ENCODE data around the gene ATF5. TPM values are rescaled to one million over a fixed set of nuclear protein-coding genes. Genes with fewer than 3 reads are reported as not detected.

ATF5 gene
- polyA plus RNA-seq, 3 donors = 5.8 to 22.1 (median 6.0) TPM

DNA sequence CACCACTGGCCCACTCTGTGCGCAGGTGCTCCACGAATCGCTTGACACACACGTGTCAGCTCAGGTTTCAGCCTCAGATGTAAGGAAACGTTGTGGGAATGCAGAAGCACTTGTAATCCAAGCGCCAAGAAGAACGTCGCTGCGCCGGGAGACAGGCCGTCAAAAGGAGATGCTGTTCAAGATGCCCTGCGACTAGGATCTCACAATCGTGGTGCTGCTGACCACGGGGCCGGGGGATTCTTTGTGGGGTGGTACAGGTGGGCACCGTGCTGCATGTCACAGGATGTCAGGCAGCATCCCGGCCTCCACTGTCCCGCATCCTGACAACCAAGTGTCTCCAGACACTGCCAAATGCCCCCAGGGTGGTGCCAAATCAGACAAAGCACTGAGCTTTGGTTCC is 48.9 kb downstream of the ATF5 start:
- WGBS (ENCODE audit: insufficient coverage) = 96% methylated on average over 17 of the region's 18 CpGs
- Histone ChIP-seq H3K27me3 (ENCODE audit: control insufficient read depth in 2 of 2, insufficient read depth in 2 of 2, low read length in 2 of 2) (no peaks in the 10 kb centered on the region), H3K27ac (ENCODE audit: low read depth in 1 of 2, low read length in 2 of 2) (no peak overlapping the region), H3K9ac (ENCODE audit: insufficient read depth, low read length, poor library complexity, severe bottlenecking) (no peak overlapping the region), H3K4me3 (replicated peaks in 1 of 3; ENCODE audit: low read depth in 2 of 3, low read length in 3 of 3) (no peak overlapping the region), H3K36me3 (replicated peaks in 1 of 2; ENCODE audit: control insufficient read depth in 1 of 2, insufficient read depth in 2 of 2, low read length in 2 of 2) (peaks cover 40 to 77% of the 10 kb centered on the region in 2 donors), H3K4me2 (replicated peaks; ENCODE audit: extremely low read depth, low read length, poor library complexity, severe bottlenecking) (no peak overlapping the region), H3K79me2 (ENCODE audit: insufficient read depth, low read length) (no peaks in the 10 kb centered on the region), H4K20me1 (ENCODE audit: insufficient read depth, low read length) (peaks cover 34% of the 10 kb centered on the region), H2AFZ (ENCODE audit: insufficient read depth, low read depth, low read length, poor library complexity, severe bottlenecking) (no peak overlapping the region), H3K4me1 (ENCODE audit: control insufficient read depth in 1 of 2, insufficient read depth in 2 of 2, low read length in 2 of 2) (peaks cover 15 to 19% of the 10 kb centered on the region in 2 donors), H3K9me3 (replicated peaks in 1 of 2; ENCODE audit: control insufficient read depth in 1 of 2, insufficient read depth in 1 of 2, low read length in 2 of 2) (no peaks in the 10 kb centered on the region)
- intact Hi-C loops (cut with micrococcal nuclease) = no loop called here
- TF ChIP-seq, protein P1, sequence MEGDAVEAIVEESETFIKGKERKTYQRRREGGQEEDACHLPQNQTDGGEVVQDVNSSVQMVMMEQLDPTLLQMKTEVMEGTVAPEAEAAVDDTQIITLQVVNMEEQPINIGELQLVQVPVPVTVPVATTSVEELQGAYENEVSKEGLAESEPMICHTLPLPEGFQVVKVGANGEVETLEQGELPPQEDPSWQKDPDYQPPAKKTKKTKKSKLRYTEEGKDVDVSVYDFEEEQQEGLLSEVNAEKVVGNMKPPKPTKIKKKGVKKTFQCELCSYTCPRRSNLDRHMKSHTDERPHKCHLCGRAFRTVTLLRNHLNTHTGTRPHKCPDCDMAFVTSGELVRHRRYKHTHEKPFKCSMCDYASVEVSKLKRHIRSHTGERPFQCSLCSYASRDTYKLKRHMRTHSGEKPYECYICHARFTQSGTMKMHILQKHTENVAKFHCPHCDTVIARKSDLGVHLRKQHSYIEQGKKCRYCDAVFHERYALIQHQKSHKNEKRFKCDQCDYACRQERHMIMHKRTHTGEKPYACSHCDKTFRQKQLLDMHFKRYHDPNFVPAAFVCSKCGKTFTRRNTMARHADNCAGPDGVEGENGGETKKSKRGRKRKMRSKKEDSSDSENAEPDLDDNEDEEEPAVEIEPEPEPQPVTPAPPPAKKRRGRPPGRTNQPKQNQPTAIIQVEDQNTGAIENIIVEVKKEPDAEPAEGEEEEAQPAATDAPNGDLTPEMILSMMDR (IDR thresholded peaks at IDR 0.05) = no peak
- Mint-ChIP-seq H3K4me3 (no peak overlapping the region), H3K27ac (no peak overlapping the region), H3K4me1 (peaks cover 15% of the 10 kb centered on the region), H3K9me3 (peaks cover 0 to 4% (median 0%) of the 10 kb centered on the region in 7 donors), H3K36me3 (peaks cover 76 to 86% of the 10 kb centered on the region in 2 donors), H3K27me3 (ENCODE audit: low read depth in 3 of 3) (peaks cover 2 to 8% (median 4%) of the 10 kb centered on the region in 3 donors)
- DNase-seq = no peak

DNA sequence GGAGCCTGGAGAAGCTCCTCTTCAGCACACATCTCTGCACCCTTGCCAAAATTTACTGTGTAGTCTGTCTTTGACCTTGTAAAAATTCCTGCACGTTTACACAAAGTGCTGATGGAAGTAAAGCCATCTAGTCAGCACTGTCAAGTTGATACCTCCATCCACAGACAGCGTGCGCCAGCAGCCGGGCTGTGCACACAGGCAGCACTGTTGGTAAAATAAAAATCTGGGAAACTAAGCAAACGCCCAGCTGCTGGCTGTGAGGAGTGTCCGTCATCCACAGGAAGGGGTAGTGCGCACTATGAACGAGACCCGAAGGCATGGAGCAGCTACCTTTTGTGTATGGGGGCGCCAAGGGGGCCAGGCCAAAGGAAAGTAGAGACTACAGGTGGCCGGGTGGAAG is 49.3 kb downstream of the ATF5 start:
- Mint-ChIP-seq H3K4me3 (no peak overlapping the region), H3K27me3 (ENCODE audit: low read depth in 3 of 3) (peaks cover 2 to 7% (median 2%) of the 10 kb centered on the region in 3 donors), H3K36me3 (peaks cover 71 to 85% of the 10 kb centered on the region in 2 donors), H3K27ac (peak overlapping the region in 1 of 7 donors; percentile 62), H3K4me1 (peaks cover 10% of the 10 kb centered on the region), H3K9me3 (peaks cover 0 to 4% (median 0%) of the 10 kb centered on the region in 7 donors)
- 95% methylated on average over 11 of the region's 11 CpGs for WGBS (ENCODE audit: insufficient coverage)
- Histone ChIP-seq H3K9ac (ENCODE audit: insufficient read depth, low read length, poor library complexity, severe bottlenecking) (no peak overlapping the region), H2AFZ (ENCODE audit: insufficient read depth, low read depth, low read length, poor library complexity, severe bottlenecking) (no peak overlapping the region), H4K20me1 (ENCODE audit: insufficient read depth, low read length) (peaks cover 33% of the 10 kb centered on the region), H3K79me2 (ENCODE audit: insufficient read depth, low read length) (no peaks in the 10 kb centered on the region), H3K4me2 (replicated peaks; ENCODE audit: extremely low read depth, low read length, poor library complexity, severe bottlenecking) (no peak overlapping the region), H3K9me3 (replicated peaks in 1 of 2; ENCODE audit: control insufficient read depth in 1 of 2, insufficient read depth in 1 of 2, low read length in 2 of 2) (no peaks in the 10 kb centered on the region), H3K27ac (ENCODE audit: low read depth in 1 of 2, low read length in 2 of 2) (no peak overlapping the region), H3K27me3 (ENCODE audit: control insufficient read depth in 2 of 2, insufficient read depth in 2 of 2, low read length in 2 of 2) (no peaks in the 10 kb centered on the region), H3K4me1 (ENCODE audit: control insufficient read depth in 1 of 2, insufficient read depth in 2 of 2, low read length in 2 of 2) (peaks cover 11 to 15% of the 10 kb centered on the region in 2 donors), H3K4me3 (replicated peaks in 1 of 3; ENCODE audit: low read depth in 2 of 3, low read length in 3 of 3) (no peak overlapping the region), H3K36me3 (replicated peaks in 1 of 2; ENCODE audit: control insufficient read depth in 1 of 2, insufficient read depth in 2 of 2, low read length in 2 of 2) (peaks cover 36 to 72% of the 10 kb centered on the region in 2 donors)
- TF ChIP-seq, protein P1 (IDR thresholded peaks at IDR 0.05) = no peak
- intact Hi-C loops (cut with micrococcal nuclease) = no loop called here
- no peak for DNase-seq

Data from CD14-positive monocyte (primary cell).